PFSK-1 (cell line): ENCODE measurements around the gene RAB11FIP3.

ENCODE experiments used
- FOXP2 ChIP-seq: optimal IDR thresholded peaks from 2 replicates; pipeline ENCODE3; 2011; ENCODE audit warnings: borderline replicate concordance, control low read depth, inconsistent platforms; ENCODE audit not compliant: insufficient read depth; ENCODE audit errors: extremely low read length, extremely low read depth
- POLR2AphosphoS5 ChIP-seq: IDR thresholded peaks from 2 replicates; pipeline ENCODE4 v1.6.1; 2012; ENCODE audit warnings: low read depth, mild to moderate bottlenecking, control low read depth, low read length, moderate library complexity
- REST ChIP-seq, 2 experiments: IDR thresholded peaks; 2 replicates each; pipeline versions ENCODE4 v1.6.1 to v1.8.0; 2011 to 2012; ENCODE audit warnings: low read depth in 2 of 2, low read length in 2 of 2, control low read depth in 1 of 2, inconsistent platforms in 1 of 2, mild to moderate bottlenecking in 1 of 2, moderate library complexity in 1 of 2; ENCODE audit not compliant: insufficient read depth in 1 of 2
- SIN3A ChIP-seq: IDR thresholded peaks from 2 replicates; pipeline ENCODE4 v1.6.1; 2012; ENCODE audit warnings: mild to moderate bottlenecking, low read length, moderate library complexity, borderline replicate concordance; ENCODE audit not compliant: insufficient read depth
- TAF1 ChIP-seq: IDR thresholded peaks from 2 replicates; pipeline ENCODE4 v1.6.1; 2012; ENCODE audit warnings: low read length, control low read depth, borderline replicate concordance; ENCODE audit not compliant: insufficient read depth

RAB11FIP3 gene

GRCh38 chr16:459761-460160 is 34.3 kb downstream of the RAB11FIP3 start:
- TF ChIP-seq POLR2AphosphoS5 (no peak), REST (IDR thresholded peaks at IDR 0.05; ENCODE audit: insufficient read depth in 1 of 2, low read depth in 2 of 2, low read length in 2 of 2) (no peak), TAF1 (no peak), FOXP2 (no peak), SIN3A (no peak)

GRCh38 chr16:460787-461186 is 35.3 kb downstream of the RAB11FIP3 start:
- TF ChIP-seq SIN3A (no peak), REST (IDR thresholded peaks at IDR 0.05; ENCODE audit: insufficient read depth in 1 of 2, low read depth in 2 of 2, low read length in 2 of 2) (no peak), FOXP2 (no peak), POLR2AphosphoS5 (no peak), TAF1 (no peak)

- TF ChIP-seq POLR2AphosphoS5, result no peak
- TF ChIP-seq TAF1, result no peak
- no peak for TF ChIP-seq FOXP2
- TF ChIP-seq SIN3A, result no peak
- TF ChIP-seq REST (IDR thresholded peaks at IDR 0.05; ENCODE audit: insufficient read depth in 1 of 2, low read depth in 2 of 2, low read length in 2 of 2), result no peak
Measured at GRCh38 chr16:463071-463470, 37.6 kb downstream of the RAB11FIP3 start.

GRCh38 chr16:466651-467050 is 41.2 kb downstream of the RAB11FIP3 start:
- TF ChIP-seq SIN3A, result no peak
- no peak for TF ChIP-seq REST (IDR thresholded peaks at IDR 0.05; ENCODE audit: insufficient read depth in 1 of 2, low read depth in 2 of 2, low read length in 2 of 2)
- TF ChIP-seq POLR2AphosphoS5, result no peak
- TF ChIP-seq TAF1, result no peak
- TF ChIP-seq FOXP2, result no peak
